DOHH2 (cell line): ENCODE results near the gene SLC16A1.

Experiments used
- H3F3A ChIP-seq: fragments of 200-600 bp; sonication (generic), shearing (Covaris generic); 2 replicates; pipeline ENCODE4 v1.6.0; 2016; ENCODE audit warnings: antibody characterized with exemption, mild to moderate bottlenecking; ENCODE audit not compliant: control insufficient read depth, insufficient read depth
- H3K27ac ChIP-seq: fragments of 200-600 bp; sonication (generic); 2 replicates; pipeline ENCODE4 v1.5.1; 2014; ENCODE audit warnings: low read depth, mild to moderate bottlenecking, low read length, moderate library complexity
- H3K27me3 ChIP-seq: fragments of 200-600 bp; sonication (generic); 2 replicates; pipeline ENCODE4 v1.6.1; 2014; ENCODE audit warnings: mild to moderate bottlenecking, low read length, mixed read lengths; ENCODE audit not compliant: control insufficient read depth
- H3K36me3 ChIP-seq: fragments of 200-600 bp; sonication (generic); 2 replicates; pipeline ENCODE4 v1.6.1; 2014; ENCODE audit warnings: mild to moderate bottlenecking, low read length, moderate library complexity, mixed read lengths; ENCODE audit not compliant: control insufficient read depth
- H3K4me1 ChIP-seq: fragments of 200-600 bp; sonication (generic); 2 replicates; pipeline ENCODE4 v1.6.1; 2014; ENCODE audit warnings: mild to moderate bottlenecking, low read length, mixed read lengths; ENCODE audit not compliant: control insufficient read depth
- H3K4me2 ChIP-seq: fragments of 200-600 bp; sonication (generic); 2 replicates; pipeline ENCODE4 v1.6.0; 2014; ENCODE audit warnings: mild to moderate bottlenecking, low read length, moderate library complexity
- H3K4me3 ChIP-seq: fragments of 200-600 bp; sonication (generic); 2 replicates; pipeline ENCODE4 v1.5.1; 2014; ENCODE audit warnings: mild to moderate bottlenecking, low read length, mixed read lengths
- H3K79me2 ChIP-seq: fragments of 200-600 bp; sonication (generic); 2 replicates; pipeline ENCODE4 v1.6.1; 2014; ENCODE audit warnings: mild to moderate bottlenecking, low read length, mixed read lengths; ENCODE audit not compliant: control insufficient read depth
- H3K9me2 ChIP-seq: fragments of 200-600 bp; sonication (generic); replicated peaks from 2 replicates; pipeline ENCODE4 v1.6.1; 2014; ENCODE audit warnings: mild to moderate bottlenecking, low read length, mixed read lengths; ENCODE audit not compliant: control insufficient read depth
- H3K9me3 ChIP-seq: fragments of 200-600 bp; sonication (generic); 2 replicates; pipeline ENCODE4 v1.6.1; 2014; ENCODE audit warnings: antibody characterized with exemption, low read length, mixed read lengths; ENCODE audit not compliant: control insufficient read depth, insufficient read depth
- H4K20me1 ChIP-seq: fragments of 200-600 bp; sonication (generic); 2 replicates; pipeline ENCODE4 v1.6.0; 2014; ENCODE audit warnings: low read depth, mild to moderate bottlenecking, antibody characterized with exemption, low read length, moderate library complexity; ENCODE audit not compliant: control insufficient read depth, insufficient read depth
- EZH2phosphoT487 ChIP-seq: fragments of 200-600 bp; sonication (generic); IDR thresholded peaks from 2 replicates; pipeline ENCODE4 v1.6.1; 2017; ENCODE audit warnings: borderline replicate concordance, mild to moderate bottlenecking, antibody characterized with exemption, low read length, moderate library complexity, mixed read lengths
- TF ChIP-seq, protein P1 (sequence below): fragments of 200-600 bp; sonication (generic); IDR thresholded peaks from one replicate; pipeline ENCODE4 v1.5.1; 2014; ENCODE audit warnings: antibody characterized with exemption, mild to moderate bottlenecking, low read depth, low read length; ENCODE audit not compliant: poor library complexity, severe bottlenecking

Gene SLC16A1

DNA sequence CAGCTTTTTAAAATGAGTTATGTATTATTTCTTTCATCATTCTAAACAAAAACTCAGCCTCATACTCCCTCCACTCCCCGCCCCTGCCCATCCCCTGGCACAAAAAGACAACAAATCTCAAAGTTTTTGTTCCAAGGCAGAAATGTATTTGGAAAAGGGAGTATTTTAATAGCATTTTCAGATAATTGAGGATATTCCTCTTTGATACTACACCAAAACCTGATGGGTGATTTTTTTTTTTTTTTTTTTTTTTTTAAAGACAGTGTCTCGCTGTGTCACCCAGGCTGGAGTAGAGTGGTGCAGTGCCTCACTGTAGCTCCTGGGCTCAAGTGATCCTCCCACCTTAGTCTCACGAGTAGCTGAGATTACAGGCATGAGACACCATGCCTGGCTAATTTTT lies 16.2 kb downstream of the SLC16A1 start:
- Histone ChIP-seq H3K9me3 (no peaks in the 10 kb centered on the region), H3F3A (peaks cover 9% of the 10 kb centered on the region; the same call in 1 of the 2 replicates), H3K27ac (no peak overlapping the region), H3K27me3 (no peaks in the 10 kb centered on the region), H3K4me3 (no peak overlapping the region), H3K36me3 (peaks cover 34% of the 10 kb centered on the region), H3K4me2 (no peak overlapping the region), H3K9me2 (no peaks in the 10 kb centered on the region), H3K4me1 (peaks cover 19% of the 10 kb centered on the region), H4K20me1 (peaks cover 10% of the 10 kb centered on the region; the same call in 1 of the 2 replicates), H3K79me2 (peaks cover 99% of the 10 kb centered on the region)
- TF ChIP-seq, protein P1, sequence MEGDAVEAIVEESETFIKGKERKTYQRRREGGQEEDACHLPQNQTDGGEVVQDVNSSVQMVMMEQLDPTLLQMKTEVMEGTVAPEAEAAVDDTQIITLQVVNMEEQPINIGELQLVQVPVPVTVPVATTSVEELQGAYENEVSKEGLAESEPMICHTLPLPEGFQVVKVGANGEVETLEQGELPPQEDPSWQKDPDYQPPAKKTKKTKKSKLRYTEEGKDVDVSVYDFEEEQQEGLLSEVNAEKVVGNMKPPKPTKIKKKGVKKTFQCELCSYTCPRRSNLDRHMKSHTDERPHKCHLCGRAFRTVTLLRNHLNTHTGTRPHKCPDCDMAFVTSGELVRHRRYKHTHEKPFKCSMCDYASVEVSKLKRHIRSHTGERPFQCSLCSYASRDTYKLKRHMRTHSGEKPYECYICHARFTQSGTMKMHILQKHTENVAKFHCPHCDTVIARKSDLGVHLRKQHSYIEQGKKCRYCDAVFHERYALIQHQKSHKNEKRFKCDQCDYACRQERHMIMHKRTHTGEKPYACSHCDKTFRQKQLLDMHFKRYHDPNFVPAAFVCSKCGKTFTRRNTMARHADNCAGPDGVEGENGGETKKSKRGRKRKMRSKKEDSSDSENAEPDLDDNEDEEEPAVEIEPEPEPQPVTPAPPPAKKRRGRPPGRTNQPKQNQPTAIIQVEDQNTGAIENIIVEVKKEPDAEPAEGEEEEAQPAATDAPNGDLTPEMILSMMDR: no peak
- TF ChIP-seq EZH2phosphoT487: no peak

DNA sequence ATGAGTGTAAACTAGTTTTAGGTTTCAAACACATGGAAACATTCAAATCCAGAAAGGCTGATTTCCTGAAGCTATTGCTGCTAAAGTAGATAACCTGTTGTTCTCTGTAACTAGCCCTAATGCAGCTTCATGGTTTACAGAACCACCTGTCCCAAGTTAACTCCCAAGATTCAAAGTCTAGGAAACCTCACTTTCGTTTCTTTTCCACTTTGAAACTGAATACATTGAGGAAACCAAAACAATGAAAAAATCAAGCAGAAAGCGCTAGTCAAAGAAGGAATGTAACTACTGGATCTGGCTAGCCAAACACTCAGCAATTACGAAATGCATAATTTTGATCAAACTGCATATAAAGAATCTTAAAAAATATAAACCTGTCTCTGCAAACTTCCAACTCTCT lies 17.8 kb downstream of the SLC16A1 start:
- H3K27me3 ChIP-seq: no peaks in the 10 kb centered on the region
- no peak overlapping the region for H3K27ac ChIP-seq
- peaks cover 9% of the 10 kb centered on the region; the same call in 1 of the 2 replicates for H3F3A ChIP-seq
- H3K36me3 ChIP-seq: peaks cover 34% of the 10 kb centered on the region
- H3K9me2 ChIP-seq: no peaks in the 10 kb centered on the region
- no peak overlapping the region for H3K4me3 ChIP-seq
- no peaks in the 10 kb centered on the region for H3K9me3 ChIP-seq
- H4K20me1 ChIP-seq: peaks cover 7% of the 10 kb centered on the region; the same call in 1 of the 2 replicates
- H3K4me2 ChIP-seq: no peak overlapping the region
- TF ChIP-seq, protein P1: no peak
- no peak for TF ChIP-seq EZH2phosphoT487
- H3K4me1 ChIP-seq: peaks cover 21% of the 10 kb centered on the region
- peaks cover 99% of the 10 kb centered on the region for H3K79me2 ChIP-seq

DNA sequence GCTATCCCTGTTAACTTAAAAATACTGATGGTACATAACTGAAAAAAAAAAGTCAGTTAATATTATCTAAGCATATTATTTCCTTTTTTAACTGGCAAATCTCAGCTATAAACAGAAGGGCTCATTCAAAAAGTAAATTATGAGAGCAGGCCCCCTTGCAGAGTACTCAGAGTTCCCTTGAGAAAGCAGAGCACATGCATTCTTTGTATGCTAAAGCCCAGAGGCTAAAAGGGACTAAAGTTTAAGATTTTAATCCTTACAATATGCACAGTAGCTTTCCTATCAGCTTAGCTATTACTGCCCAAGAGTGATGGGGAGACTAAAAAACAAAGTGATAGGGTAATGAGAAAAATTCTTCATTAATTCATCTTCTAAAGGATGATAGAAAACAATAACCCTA lies 18.5 kb downstream of the SLC16A1 start:
- peaks cover 99% of the 10 kb centered on the region for H3K79me2 ChIP-seq
- H3K9me3 ChIP-seq: no peaks in the 10 kb centered on the region
- no peak for TF ChIP-seq EZH2phosphoT487
- TF ChIP-seq, protein P1: no peak
- H3K36me3 ChIP-seq: peaks cover 28% of the 10 kb centered on the region
- no peak overlapping the region for H3K27ac ChIP-seq
- no peaks in the 10 kb centered on the region for H3K9me2 ChIP-seq
- H3K4me3 ChIP-seq: no peak overlapping the region
- H3F3A ChIP-seq: peaks cover 9% of the 10 kb centered on the region; the same call in 1 of the 2 replicates
- peaks cover 7% of the 10 kb centered on the region; the same call in 1 of the 2 replicates for H4K20me1 ChIP-seq
- H3K4me1 ChIP-seq: peaks cover 21% of the 10 kb centered on the region
- H3K4me2 ChIP-seq: peak overlapping the region; percentile 11; the same call in 1 of the 2 replicates
- no peaks in the 10 kb centered on the region for H3K27me3 ChIP-seq

DNA sequence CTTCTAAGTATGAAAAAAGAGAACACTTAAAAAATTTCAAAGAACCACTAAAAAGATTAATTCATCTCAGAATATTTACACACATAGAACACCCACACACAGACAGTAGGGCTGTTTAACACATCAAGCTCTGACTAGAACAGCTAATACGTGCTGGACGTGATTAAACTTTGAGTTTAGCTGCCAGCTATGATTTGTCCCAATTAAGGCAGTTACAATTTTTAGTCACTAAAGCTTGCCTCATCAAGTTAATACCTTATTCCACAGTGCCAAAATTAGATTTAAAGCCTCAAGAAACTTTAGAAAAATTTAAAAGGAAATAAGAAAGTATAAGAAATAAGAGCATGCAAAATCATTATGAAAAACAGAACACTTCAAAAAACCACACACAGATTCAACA lies 18.9 kb downstream of the SLC16A1 start:
- peaks cover 28% of the 10 kb centered on the region for H3K36me3 ChIP-seq
- H3K9me2 ChIP-seq: no peaks in the 10 kb centered on the region
- peaks cover 9% of the 10 kb centered on the region; the same call in 1 of the 2 replicates for H3F3A ChIP-seq
- no peak overlapping the region for H3K27ac ChIP-seq
- no peak overlapping the region for H3K4me3 ChIP-seq
- H3K9me3 ChIP-seq: no peaks in the 10 kb centered on the region
- no peak overlapping the region for H3K4me2 ChIP-seq
- H4K20me1 ChIP-seq: peaks cover 7% of the 10 kb centered on the region; the same call in 1 of the 2 replicates
- H3K27me3 ChIP-seq: no peaks in the 10 kb centered on the region
- no peak for TF ChIP-seq EZH2phosphoT487
- TF ChIP-seq, protein P1: no peak
- peaks cover 99% of the 10 kb centered on the region for H3K79me2 ChIP-seq
- peaks cover 21% of the 10 kb centered on the region for H3K4me1 ChIP-seq
